MG63 (cell line): ENCODE data around the gene NUDT11. TPM values are rescaled to one million over a fixed set of nuclear protein-coding genes. Genes with fewer than 3 reads are reported as not detected.

Source experiments
- total RNA-seq: library from RNA; depleted of rRNA; stranded (reverse); fragments of >200 nt; shearing (Covaris generic); gene quantifications from 2 replicates; pipeline ENCODE4 v1.2.3, GENCODE V29; 2014; ENCODE audit warnings: low replicate concordance; rRNA removed

Gene NUDT11
- total RNA-seq, 1 experiment from 2014 or later: 1.0 TPM

Other genes with a start within 250 kb of the NUDT11 start
- 0.59 TPM in 1 of 2 replicates, not detected in the other for gene NUDT10, start 163.8 kb downstream of the NUDT11 start, total RNA-seq
- gene CENPVL3, start 122.3 kb upstream of the NUDT11 start, total RNA-seq: not detected in 2 replicates
- gene CENPVL2, start 186.2 kb upstream of the NUDT11 start, total RNA-seq: not detected in 2 replicates
- not detected in 2 replicates for gene CENPVL1, start 213.9 kb upstream of the NUDT11 start, total RNA-seq
- 0.74 and 5.2 TPM in 2 replicates for gene GSPT2, start 246.8 kb upstream of the NUDT11 start, total RNA-seq